D721Med (cell line): ENCODE measurements around the gene MRAP2.

Experiments used
- DNase-seq: peaks from one replicate; pipeline ENCODE4 v3.0.0; 2011; ENCODE audit warnings: low spot score; ENCODE audit not compliant: insufficient read length
- FAIRE-seq: peaks from 2 replicates; lab custom pipeline; 2011; peaks lifted over from hg19 to GRCh38; lab: Jason Lieb, UNC
- CTCF ChIP-seq: IDR thresholded peaks from 2 replicates; pipeline ENCODE4 v1.5.1; 2012; ENCODE audit warnings: mild to moderate bottlenecking, control low read depth; ENCODE audit not compliant: insufficient read depth; ENCODE audit errors: missing control alignments

The MRAP2 gene

GRCh38 chr6:84136364-84137050, 102.9 kb downstream of the MRAP2 start:
- FAIRE-seq (no peak), DNase-seq (no peak)
- no peak for TF ChIP-seq CTCF

- TF ChIP-seq CTCF: no peak
- DNase-seq: no peak
- no peak for FAIRE-seq
These were observed 103.4 kb downstream of the MRAP2 start for GRCh38 chr6:84137051-84137375.

- no peak for DNase-seq
- no peak for TF ChIP-seq CTCF
- no peak for FAIRE-seq
These were observed 104.5 kb downstream of the MRAP2 start for GRCh38 chr6:84137989-84138575.

DNA sequence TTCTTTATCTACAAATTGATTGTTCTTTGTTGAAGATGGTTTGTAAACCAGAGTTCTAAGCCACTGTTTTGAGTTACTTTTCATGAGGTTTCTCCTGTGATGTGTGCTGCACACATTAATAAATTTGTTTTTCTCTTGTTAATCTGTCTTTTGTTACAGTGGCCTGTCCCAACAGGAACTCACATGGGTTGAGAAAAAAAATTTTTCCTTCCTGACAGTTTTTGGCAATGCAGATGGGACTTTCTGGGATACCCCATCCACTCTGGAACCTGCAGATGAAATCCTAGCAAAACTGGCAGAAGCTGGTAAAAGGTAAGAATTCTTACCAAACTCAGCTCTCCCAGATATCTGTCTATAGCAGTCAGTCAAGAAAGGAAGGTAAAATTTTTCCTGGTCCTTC, 105.7 kb downstream of the MRAP2 start:
- no peak for TF ChIP-seq CTCF
- FAIRE-seq (no peak), DNase-seq (no peak)
